ENCODE measurements around the gene XPNPEP3.

The XPNPEP3 gene

GRCh38 chr22:40857309-40857855 is 434 bp downstream of the XPNPEP3 start:
- no peak for TF ChIP-seq TCF4 (CRISPR knock-in tag; IDR thresholded peaks at IDR 0.05; ENCODE audit: borderline replicate concordance)
- no peak for TF ChIP-seq TOX (CRISPR knock-in tag; IDR thresholded peaks at IDR 0.05; ENCODE audit: borderline replicate concordance)
- TF ChIP-seq RARB (CRISPR knock-in tag; IDR thresholded peaks at IDR 0.05), result no peak
- no peak for TF ChIP-seq ZNF70 (CRISPR knock-in tag; IDR thresholded peaks at IDR 0.05)
- TF ChIP-seq, protein P1, sequence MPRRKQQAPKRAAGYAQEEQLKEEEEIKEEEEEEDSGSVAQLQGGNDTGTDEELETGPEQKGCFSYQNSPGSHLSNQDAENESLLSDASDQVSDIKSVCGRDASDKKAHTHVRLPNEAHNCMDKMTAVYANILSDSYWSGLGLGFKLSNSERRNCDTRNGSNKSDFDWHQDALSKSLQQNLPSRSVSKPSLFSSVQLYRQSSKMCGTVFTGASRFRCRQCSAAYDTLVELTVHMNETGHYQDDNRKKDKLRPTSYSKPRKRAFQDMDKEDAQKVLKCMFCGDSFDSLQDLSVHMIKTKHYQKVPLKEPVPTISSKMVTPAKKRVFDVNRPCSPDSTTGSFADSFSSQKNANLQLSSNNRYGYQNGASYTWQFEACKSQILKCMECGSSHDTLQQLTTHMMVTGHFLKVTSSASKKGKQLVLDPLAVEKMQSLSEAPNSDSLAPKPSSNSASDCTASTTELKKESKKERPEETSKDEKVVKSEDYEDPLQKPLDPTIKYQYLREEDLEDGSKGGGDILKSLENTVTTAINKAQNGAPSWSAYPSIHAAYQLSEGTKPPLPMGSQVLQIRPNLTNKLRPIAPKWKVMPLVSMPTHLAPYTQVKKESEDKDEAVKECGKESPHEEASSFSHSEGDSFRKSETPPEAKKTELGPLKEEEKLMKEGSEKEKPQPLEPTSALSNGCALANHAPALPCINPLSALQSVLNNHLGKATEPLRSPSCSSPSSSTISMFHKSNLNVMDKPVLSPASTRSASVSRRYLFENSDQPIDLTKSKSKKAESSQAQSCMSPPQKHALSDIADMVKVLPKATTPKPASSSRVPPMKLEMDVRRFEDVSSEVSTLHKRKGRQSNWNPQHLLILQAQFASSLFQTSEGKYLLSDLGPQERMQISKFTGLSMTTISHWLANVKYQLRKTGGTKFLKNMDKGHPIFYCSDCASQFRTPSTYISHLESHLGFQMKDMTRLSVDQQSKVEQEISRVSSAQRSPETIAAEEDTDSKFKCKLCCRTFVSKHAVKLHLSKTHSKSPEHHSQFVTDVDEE (CRISPR knock-in tag; IDR thresholded peaks at IDR 0.05), result no peak
- TF ChIP-seq ARNTL (CRISPR knock-in tag; IDR thresholded peaks at IDR 0.05; ENCODE audit: borderline replicate concordance, low read depth), result no peak
- no peak for TF ChIP-seq ZC3H10 (CRISPR knock-in tag; IDR thresholded peaks at IDR 0.05)
- TF ChIP-seq ZNF8 (CRISPR knock-in tag; IDR thresholded peaks at IDR 0.05), result no peak
- no peak for ATAC-seq

GRCh38 chr22:40862013-40862412 is 5.1 kb downstream of the XPNPEP3 start, which contains the start of gene DNAJB7:
TSS of gene DNAJB7 (minus strand) at chr22:40862113. CDS start at chr22:40861994, 119 bp downstream.
- TF ChIP-seq, protein P1 (CRISPR knock-in tag; IDR thresholded peaks at IDR 0.05), result no peak
- TF ChIP-seq ZNF70 (CRISPR knock-in tag; IDR thresholded peaks at IDR 0.05), result no peak
- TF ChIP-seq ISL1 (CRISPR knock-in tag; IDR thresholded peaks at IDR 0.05), result no peak
- no peak for TF ChIP-seq SNAI2 (CRISPR knock-in tag; IDR thresholded peaks at IDR 0.05)
- no peak for TF ChIP-seq GLIS3 (CRISPR knock-in tag; IDR thresholded peaks at IDR 0.05)
- no peak for ATAC-seq

GRCh38 chr22:40862537-40862936 is 5.6 kb downstream of the XPNPEP3 start:
- TF ChIP-seq GLIS3 (CRISPR knock-in tag; IDR thresholded peaks at IDR 0.05) (no peak), ZNF565 (CRISPR knock-in tag; conservative IDR thresholded peaks at IDR 0.05; ENCODE audit: low read depth) (no peak), CREB5 (CRISPR knock-in tag; IDR thresholded peaks at IDR 0.05; ENCODE audit: low read depth) (no peak), OSR1 (CRISPR knock-in tag; IDR thresholded peaks at IDR 0.05) (no peak), ARNTL (CRISPR knock-in tag; IDR thresholded peaks at IDR 0.05; ENCODE audit: borderline replicate concordance, low read depth) (no peak), TCF4 (CRISPR knock-in tag; IDR thresholded peaks at IDR 0.05; ENCODE audit: borderline replicate concordance) (no peak), CSDC2 (CRISPR knock-in tag; IDR thresholded peaks at IDR 0.05) (no peak), ZC3H10 (CRISPR knock-in tag; IDR thresholded peaks at IDR 0.05) (no peak), POU6F1 (CRISPR knock-in tag; IDR thresholded peaks at IDR 0.05; ENCODE audit: borderline replicate concordance, low read depth) (no peak), RARB (CRISPR knock-in tag; IDR thresholded peaks at IDR 0.05) (no peak), ZFP30 (CRISPR knock-in tag; IDR thresholded peaks at IDR 0.05) (no peak), ESRRG (CRISPR knock-in tag; IDR thresholded peaks at IDR 0.05) (no peak), ISL1 (CRISPR knock-in tag; IDR thresholded peaks at IDR 0.05) (no peak), BACH2 (CRISPR knock-in tag; IDR thresholded peaks at IDR 0.05; ENCODE audit: borderline replicate concordance) (no peak), ZNF70 (CRISPR knock-in tag; IDR thresholded peaks at IDR 0.05) (no peak)
- TF ChIP-seq, protein P2, sequence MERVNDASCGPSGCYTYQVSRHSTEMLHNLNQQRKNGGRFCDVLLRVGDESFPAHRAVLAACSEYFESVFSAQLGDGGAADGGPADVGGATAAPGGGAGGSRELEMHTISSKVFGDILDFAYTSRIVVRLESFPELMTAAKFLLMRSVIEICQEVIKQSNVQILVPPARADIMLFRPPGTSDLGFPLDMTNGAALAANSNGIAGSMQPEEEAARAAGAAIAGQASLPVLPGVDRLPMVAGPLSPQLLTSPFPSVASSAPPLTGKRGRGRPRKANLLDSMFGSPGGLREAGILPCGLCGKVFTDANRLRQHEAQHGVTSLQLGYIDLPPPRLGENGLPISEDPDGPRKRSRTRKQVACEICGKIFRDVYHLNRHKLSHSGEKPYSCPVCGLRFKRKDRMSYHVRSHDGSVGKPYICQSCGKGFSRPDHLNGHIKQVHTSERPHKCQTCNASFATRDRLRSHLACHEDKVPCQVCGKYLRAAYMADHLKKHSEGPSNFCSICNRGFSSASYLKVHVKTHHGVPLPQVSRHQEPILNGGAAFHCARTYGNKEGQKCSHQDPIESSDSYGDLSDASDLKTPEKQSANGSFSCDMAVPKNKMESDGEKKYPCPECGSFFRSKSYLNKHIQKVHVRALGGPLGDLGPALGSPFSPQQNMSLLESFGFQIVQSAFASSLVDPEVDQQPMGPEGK (CRISPR knock-in tag; IDR thresholded peaks at IDR 0.05; ENCODE audit: borderline replicate concordance), result no peak
- TF ChIP-seq, protein P3, sequence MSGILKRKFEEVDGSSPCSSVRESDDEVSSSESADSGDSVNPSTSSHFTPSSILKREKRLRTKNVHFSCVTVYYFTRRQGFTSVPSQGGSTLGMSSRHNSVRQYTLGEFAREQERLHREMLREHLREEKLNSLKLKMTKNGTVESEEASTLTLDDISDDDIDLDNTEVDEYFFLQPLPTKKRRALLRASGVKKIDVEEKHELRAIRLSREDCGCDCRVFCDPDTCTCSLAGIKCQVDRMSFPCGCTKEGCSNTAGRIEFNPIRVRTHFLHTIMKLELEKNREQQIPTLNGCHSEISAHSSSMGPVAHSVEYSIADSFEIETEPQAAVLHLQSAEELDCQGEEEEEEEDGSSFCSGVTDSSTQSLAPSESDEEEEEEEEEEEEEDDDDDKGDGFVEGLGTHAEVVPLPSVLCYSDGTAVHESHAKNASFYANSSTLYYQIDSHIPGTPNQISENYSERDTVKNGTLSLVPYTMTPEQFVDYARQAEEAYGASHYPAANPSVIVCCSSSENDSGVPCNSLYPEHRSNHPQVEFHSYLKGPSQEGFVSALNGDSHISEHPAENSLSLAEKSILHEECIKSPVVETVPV (CRISPR knock-in tag; IDR thresholded peaks at IDR 0.05), result no peak
- no peak for ATAC-seq
